OCI-LY3 (cell line): ENCODE results near the gene PSMD14.

Source experiments
- EZH2phosphoT487 ChIP-seq: fragments of 200-600 bp; shearing (Covaris generic); IDR thresholded peaks from 2 replicates; pipeline ENCODE4 v1.6.1; 2018; ENCODE audit warnings: antibody characterized with exemption, mixed run types, low read depth
- TF ChIP-seq, protein P1 (sequence below): fragments of 200-600, 300-600 bp; sonication (generic); IDR thresholded peaks from 2 replicates; pipeline ENCODE4 v1.5.1; 2014; ENCODE audit warnings: antibody characterized with exemption, low read length, low read depth

DNA sequence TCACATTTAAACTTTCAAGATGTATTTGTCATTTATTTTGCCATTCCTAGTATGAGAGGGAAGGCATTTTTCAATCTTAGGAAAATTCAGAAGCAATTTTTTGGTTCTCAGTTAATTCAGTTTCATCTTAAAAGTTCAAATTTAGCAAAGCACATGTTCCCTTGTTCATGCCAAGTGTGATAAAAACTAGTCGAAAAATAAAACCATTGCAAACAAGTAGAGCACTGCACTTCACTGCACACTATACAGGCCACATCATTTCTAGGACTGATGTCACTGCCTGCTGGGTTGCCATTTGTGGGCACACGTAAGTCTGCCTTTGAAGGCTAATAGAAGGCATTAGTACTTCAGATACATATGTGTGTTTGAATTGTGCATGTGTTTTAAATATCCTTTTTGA is 122.2 kb downstream of the PSMD14 start:
- TF ChIP-seq, protein P1, sequence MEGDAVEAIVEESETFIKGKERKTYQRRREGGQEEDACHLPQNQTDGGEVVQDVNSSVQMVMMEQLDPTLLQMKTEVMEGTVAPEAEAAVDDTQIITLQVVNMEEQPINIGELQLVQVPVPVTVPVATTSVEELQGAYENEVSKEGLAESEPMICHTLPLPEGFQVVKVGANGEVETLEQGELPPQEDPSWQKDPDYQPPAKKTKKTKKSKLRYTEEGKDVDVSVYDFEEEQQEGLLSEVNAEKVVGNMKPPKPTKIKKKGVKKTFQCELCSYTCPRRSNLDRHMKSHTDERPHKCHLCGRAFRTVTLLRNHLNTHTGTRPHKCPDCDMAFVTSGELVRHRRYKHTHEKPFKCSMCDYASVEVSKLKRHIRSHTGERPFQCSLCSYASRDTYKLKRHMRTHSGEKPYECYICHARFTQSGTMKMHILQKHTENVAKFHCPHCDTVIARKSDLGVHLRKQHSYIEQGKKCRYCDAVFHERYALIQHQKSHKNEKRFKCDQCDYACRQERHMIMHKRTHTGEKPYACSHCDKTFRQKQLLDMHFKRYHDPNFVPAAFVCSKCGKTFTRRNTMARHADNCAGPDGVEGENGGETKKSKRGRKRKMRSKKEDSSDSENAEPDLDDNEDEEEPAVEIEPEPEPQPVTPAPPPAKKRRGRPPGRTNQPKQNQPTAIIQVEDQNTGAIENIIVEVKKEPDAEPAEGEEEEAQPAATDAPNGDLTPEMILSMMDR: no peak
- no peak for TF ChIP-seq EZH2phosphoT487
